GM12872 (cell line): ENCODE measurements around the gene C13orf42.

ENCODE experiments used
- CTCF ChIP-seq: IDR thresholded peaks from 3 replicates; pipeline ENCODE4 v1.5.1; 2011; ENCODE audit warnings: low read depth, mild to moderate bottlenecking, low read length, moderate library complexity; ENCODE audit not compliant: insufficient read depth

Gene C13orf42

GRCh38 chr13:51111174-51111573 lies at the start of gene C13orf42:
C13orf42 (minus strand) TSS chr13:51111274; CDS start chr13:51111209, 65 bp downstream.
- TF ChIP-seq CTCF, result no peak

- no peak for TF ChIP-seq CTCF
These were observed 47.9 kb upstream of the C13orf42 start for GRCh38 chr13:51158880-51159518.

- TF ChIP-seq CTCF, result no peak
These were observed 47.3 kb upstream of the C13orf42 start for GRCh38 chr13:51158365-51158764.

DNA sequence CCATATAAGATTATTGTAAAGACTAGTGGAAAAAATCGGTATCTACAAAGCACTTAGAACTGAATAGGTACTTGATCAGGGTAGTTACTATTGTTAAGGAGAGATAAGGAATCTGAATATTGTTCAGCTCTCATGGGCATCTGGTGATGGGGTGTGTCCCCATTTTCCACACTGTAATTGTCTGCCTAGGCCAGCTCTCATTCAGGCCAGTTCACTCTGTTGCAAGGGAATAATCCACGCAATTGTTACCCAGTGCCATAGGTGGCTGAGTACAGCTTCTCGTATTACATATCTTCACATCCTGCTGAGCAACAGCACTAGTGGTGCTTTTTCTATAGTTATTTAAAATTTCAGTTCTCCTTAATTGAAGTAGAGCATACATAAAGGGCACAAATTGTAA lies 45.6 kb upstream of the C13orf42 start:
- TF ChIP-seq CTCF, result no peak

DNA sequence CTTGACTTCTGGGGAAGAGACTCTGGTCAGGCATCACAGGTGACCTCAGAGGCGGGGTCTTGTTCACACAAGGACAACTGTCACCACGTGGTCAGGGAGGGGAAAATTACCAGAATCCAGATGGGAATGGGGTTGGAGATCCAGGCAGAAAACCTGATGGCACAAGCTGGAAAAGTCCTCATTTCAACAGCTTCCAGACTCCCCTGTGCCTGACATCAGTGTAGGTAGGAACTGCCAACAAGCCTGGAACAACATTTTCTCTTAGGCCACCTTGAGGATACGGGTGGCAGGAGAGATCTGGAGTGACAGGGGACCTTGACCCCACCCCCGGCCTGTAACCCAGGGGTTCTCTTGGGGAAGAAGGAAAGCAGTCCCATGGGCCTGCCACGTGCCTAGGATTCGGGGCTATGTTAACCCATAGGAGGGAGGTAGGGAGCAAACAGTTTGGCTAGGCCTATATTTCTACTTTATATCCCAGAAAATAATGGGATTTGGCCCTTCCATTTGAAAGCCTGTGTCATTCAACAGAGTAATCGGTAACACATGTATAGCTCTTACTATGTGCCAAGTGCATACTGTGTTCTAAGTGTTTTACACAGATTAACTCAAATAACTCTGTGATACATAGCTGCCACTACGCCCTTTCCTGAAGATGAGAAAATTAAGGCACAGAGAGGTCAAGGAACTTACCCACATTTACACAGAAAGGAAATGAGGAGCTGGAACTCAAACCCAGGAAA lies 44.9 kb upstream of the C13orf42 start:
- no peak for TF ChIP-seq CTCF

- no peak for TF ChIP-seq CTCF
These were observed 44.1 kb upstream of the C13orf42 start for GRCh38 chr13:51155161-51155560.

DNA sequence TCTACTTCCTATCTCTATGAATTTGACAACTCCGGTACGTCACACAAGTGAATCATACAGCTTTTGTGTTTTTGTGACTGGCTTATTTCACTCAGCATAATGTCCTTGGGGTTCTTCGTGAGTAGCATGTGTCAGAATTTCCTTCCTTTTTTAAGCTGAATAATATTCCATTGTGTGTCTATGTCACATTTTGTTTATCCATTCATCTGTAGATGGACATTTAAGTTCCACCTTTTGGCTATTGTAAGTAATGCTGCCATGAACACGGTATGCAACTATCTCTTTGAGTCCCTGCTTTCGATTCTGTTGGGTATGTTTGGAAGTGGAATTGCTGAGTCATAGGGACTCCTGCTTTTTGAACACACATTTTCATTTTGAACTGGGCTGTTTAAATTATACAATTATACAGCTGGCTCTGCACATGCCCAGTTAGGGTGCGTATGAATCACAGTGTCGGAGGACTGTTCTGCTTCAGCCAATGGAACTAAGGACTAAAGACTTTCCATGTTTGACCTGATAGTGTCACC lies 43.0 kb upstream of the C13orf42 start:
- no peak for TF ChIP-seq CTCF
